Activated T-cell treated with anti-CD3 and anti-CD28 coated beads, Interleukin-2, amount 50 U/mL, for 72 hours (primary cell): Measurements from ENCODE around the gene URM1. TPM values are rescaled to one million over a fixed set of nuclear protein-coding genes. Genes with fewer than 3 reads are reported as not detected.

Experiments used
- ATAC-seq, 2 donors: fragments of 150-1000 bp; cut with Tn5 transposase; replicated peaks in 1 of 2; 2 replicates each; pipeline ENCODE4 v1.10.0; 2021; ENCODE audit warnings: moderate library complexity in 2 of 2, mild to moderate bottlenecking in 1 of 2
- DNase-seq, 2 donors: peaks; one replicate each; pipeline ENCODE4 v3.0.0; 2021 to 2022; ENCODE audit warnings: mixed read lengths in 1 of 2
- H3K27ac Mint-ChIP-seq: one replicate; pipeline ENCODE4 v1.8.0; 2022; ENCODE audit warnings: mild to moderate bottlenecking, moderate library complexity, mixed read lengths
- H3K27me3 Mint-ChIP-seq: one replicate; pipeline ENCODE4 v1.8.0; 2022; ENCODE audit warnings: low read depth, mixed read lengths
- H3K36me3 Mint-ChIP-seq, 2 donors: one replicate each; pipeline ENCODE4 v1.8.0; 2022; ENCODE audit warnings: mixed read lengths in 2 of 2, mild to moderate bottlenecking in 1 of 2; ENCODE audit not compliant: insufficient read depth in 2 of 2
- H3K4me1 Mint-ChIP-seq: one replicate; pipeline ENCODE4 v1.8.0; 2022; ENCODE audit warnings: low read depth, mixed read lengths
- H3K4me3 Mint-ChIP-seq, 2 donors: one replicate each; pipeline ENCODE4 v1.8.0; 2022; ENCODE audit warnings: mild to moderate bottlenecking in 2 of 2, mixed read lengths in 2 of 2, moderate library complexity in 2 of 2
- H3K9me3 Mint-ChIP-seq, 2 donors: one replicate each; pipeline ENCODE4 v1.8.0; 2022; ENCODE audit warnings: mixed read lengths in 2 of 2
- total RNA-seq, 2 donors: library from RNA; stranded (reverse); gene quantifications; one replicate each; pipeline ENCODE4 v1.2.3, GENCODE V29; 2022

The URM1 gene
- total RNA-seq, 2 donors from 2014 or later = 62.8 to 69.3 TPM

- Mint-ChIP-seq H3K9me3 (no peaks in the 10 kb centered on the region), H3K4me1 (no peaks in the 10 kb centered on the region), H3K4me3 (no peak overlapping the region), H3K36me3 (peaks cover 0 to 9% of the 10 kb centered on the region in 2 donors), H3K27ac (no peak overlapping the region), H3K27me3 (no peaks in the 10 kb centered on the region)
- ATAC-seq = no peak
- DNase-seq = no peak
Measured at GRCh38 chr9:128383007-128383753, 12.0 kb downstream of the URM1 start.

GRCh38 chr9:128383791-128384190 lies 12.6 kb downstream of the URM1 start:
- no peaks in the 10 kb centered on the region for H3K27me3 Mint-ChIP-seq
- no peak for ATAC-seq
- no peak overlapping the region for H3K4me3 Mint-ChIP-seq
- no peaks in the 10 kb centered on the region for H3K9me3 Mint-ChIP-seq
- no peak overlapping the region for H3K27ac Mint-ChIP-seq
- no peaks in the 10 kb centered on the region for H3K4me1 Mint-ChIP-seq
- DNase-seq = no peak
- H3K36me3 Mint-ChIP-seq = peaks cover 0 to 9% of the 10 kb centered on the region in 2 donors

- peaks cover 0 to 3% of the 10 kb centered on the region in 2 donors for H3K36me3 Mint-ChIP-seq
- DNase-seq = no peak
- no peak overlapping the region for H3K27ac Mint-ChIP-seq
- no peaks in the 10 kb centered on the region for H3K9me3 Mint-ChIP-seq
- no peak overlapping the region for H3K4me3 Mint-ChIP-seq
- H3K4me1 Mint-ChIP-seq = no peaks in the 10 kb centered on the region
- no peak for ATAC-seq
- no peaks in the 10 kb centered on the region for H3K27me3 Mint-ChIP-seq
Measured at GRCh38 chr9:128384801-128385495, 13.8 kb downstream of the URM1 start.

GRCh38 chr9:128385496-128386460 lies 14.6 kb downstream of the URM1 start:
- no peak for ATAC-seq
- H3K4me3 Mint-ChIP-seq = no peak overlapping the region
- H3K27ac Mint-ChIP-seq = no peak overlapping the region
- no peaks in the 10 kb centered on the region for H3K27me3 Mint-ChIP-seq
- no peaks in the 10 kb centered on the region for H3K9me3 Mint-ChIP-seq
- no peaks in the 10 kb centered on the region for H3K4me1 Mint-ChIP-seq
- peaks cover 0 to 3% of the 10 kb centered on the region in 2 donors for H3K36me3 Mint-ChIP-seq
- DNase-seq = no peak

GRCh38 chr9:128388150-128388549 lies 17.0 kb downstream of the URM1 start:
- no peaks in the 10 kb centered on the region for H3K9me3 Mint-ChIP-seq

GRCh38 chr9:128389395-128390149 lies 18.4 kb downstream of the URM1 start:
- ATAC-seq (no peak), DNase-seq (no peak)
- Mint-ChIP-seq H3K4me3 (no peak overlapping the region), H3K36me3 (peaks cover 0 to 2% of the 10 kb centered on the region in 2 donors), H3K27me3 (no peaks in the 10 kb centered on the region), H3K4me1 (no peaks in the 10 kb centered on the region), H3K27ac (no peak overlapping the region), H3K9me3 (no peaks in the 10 kb centered on the region)

More at GRCh38 chr9:128388150-128388549, 17.0 kb downstream of the URM1 start:
- Mint-ChIP-seq H3K4me3 (no peak overlapping the region), H3K36me3 (peaks cover 0 to 2% of the 10 kb centered on the region in 2 donors), H3K27ac (no peak overlapping the region), H3K4me1 (no peaks in the 10 kb centered on the region), H3K27me3 (no peaks in the 10 kb centered on the region)
- no peak for DNase-seq
- no peak for ATAC-seq

GRCh38 chr9:128390150-128390812 lies 19.1 kb downstream of the URM1 start:
- ATAC-seq = no peak
- peaks cover 0 to under 1% of the 10 kb centered on the region in 2 donors for H3K36me3 Mint-ChIP-seq

GRCh38 chr9:128390813-128391711 lies 19.9 kb downstream of the URM1 start:
- no peaks in the 10 kb centered on the region for H3K36me3 Mint-ChIP-seq

More at GRCh38 chr9:128390150-128390812, 19.1 kb downstream of the URM1 start:
- Mint-ChIP-seq H3K9me3 (no peaks in the 10 kb centered on the region), H3K4me1 (no peaks in the 10 kb centered on the region), H3K27me3 (no peaks in the 10 kb centered on the region), H3K27ac (no peak overlapping the region), H3K4me3 (no peak overlapping the region)
- no peak for DNase-seq

GRCh38 chr9:128391956-128392301 lies 20.8 kb downstream of the URM1 start:
- Mint-ChIP-seq H3K4me3 (no peak overlapping the region), H3K4me1 (no peaks in the 10 kb centered on the region), H3K36me3 (no peaks in the 10 kb centered on the region), H3K9me3 (no peaks in the 10 kb centered on the region), H3K27me3 (peaks cover 5% of the 10 kb centered on the region), H3K27ac (no peak overlapping the region)
- ATAC-seq (no peak), DNase-seq (no peak)

More at GRCh38 chr9:128390813-128391711, 19.9 kb downstream of the URM1 start:
- Mint-ChIP-seq H3K9me3 (no peaks in the 10 kb centered on the region), H3K4me1 (no peaks in the 10 kb centered on the region), H3K27me3 (no peaks in the 10 kb centered on the region), H3K4me3 (no peak overlapping the region), H3K27ac (no peak overlapping the region)
- DNase-seq (no peak), ATAC-seq (no peak)

GRCh38 chr9:128392302-128393144 lies 21.3 kb downstream of the URM1 start:
- Mint-ChIP-seq H3K4me1 (peaks cover 4% of the 10 kb centered on the region), H3K27me3 (peaks cover 11% of the 10 kb centered on the region), H3K4me3 (no peak overlapping the region), H3K27ac (no peak overlapping the region), H3K36me3 (no peaks in the 10 kb centered on the region), H3K9me3 (no peaks in the 10 kb centered on the region)
- ATAC-seq (no peak), DNase-seq (no peak)
